Omental fat pad (tissue), 4 donors: ENCODE results near the gene RAC3. TPM values are rescaled to one million over a fixed set of nuclear protein-coding genes. Genes with fewer than 3 reads are reported as not detected.

Experiments used
- ATAC-seq: fragments of 150-250 bp; one replicate; pipeline ENCODE4 v1.9.1; 2016; ENCODE audit warnings: mild to moderate bottlenecking, moderate library complexity; ENCODE audit not compliant: low FRiP score
- DNase-seq: peaks from one replicate; pipeline ENCODE4 v3.0.0-alpha.2; 2019; ENCODE audit warnings: low spot score
- CTCF ChIP-seq, 3 donors: fragments of 450-650 bp; IDR thresholded peaks; one replicate each; pipeline ENCODE4 v1.5.1; 2016 to 2017; ENCODE audit warnings: antibody characterized with exemption in 3 of 3, mild to moderate bottlenecking in 3 of 3, moderate library complexity in 2 of 3
- total RNA-seq, 4 donors: library from RNA; depleted of rRNA; stranded (reverse); fragments of >200 nt; gene quantifications; one replicate each; pipeline ENCODE4 v1.1.0, GENCODE V29; 2016

RAC3 gene
- total RNA-seq, 4 donors from 2014 or later, result 7.9 to 25.1 (median 12.0) TPM

- no peak for ATAC-seq
- no peak for TF ChIP-seq CTCF (IDR thresholded peaks at IDR 0.05)
- DNase-seq, result no peak
These were observed 9.6 kb upstream of the RAC3 start for GRCh38 chr17:82021900-82022309.

GRCh38 chr17:82022310-82022980 lies 9.0 kb upstream of the RAC3 start, which contains the start of gene CENPX:
Gene CENPX (minus strand): TSS chr17:82022878. CDS start chr17:82022861, 17 bp downstream.
- peak; percentile 0 for ATAC-seq
- no peak for DNase-seq
- no peak for TF ChIP-seq CTCF (IDR thresholded peaks at IDR 0.05)

- peak; percentile 97 for ATAC-seq
- no peak for TF ChIP-seq CTCF (IDR thresholded peaks at IDR 0.05)
- DNase-seq, result peak; percentile 99
These were observed 8.5 kb upstream of the RAC3 start, which contains the start of gene LRRC45 for GRCh38 chr17:82022981-82023446. Gene LRRC45 (plus strand): TSS chr17:82023305. CDS start chr17:82023644, 339 bp downstream.

GRCh38 chr17:82023447-82024241 lies 7.8 kb upstream of the RAC3 start:
- DNase-seq (no peak), ATAC-seq (no peak)
- TF ChIP-seq CTCF (IDR thresholded peaks at IDR 0.05), result no peak

GRCh38 chr17:82024859-82025258 lies 6.6 kb upstream of the RAC3 start:
- TF ChIP-seq CTCF (IDR thresholded peaks at IDR 0.05), result no peak
- DNase-seq (no peak), ATAC-seq (no peak)

- no peak for ATAC-seq
- DNase-seq, result no peak
- no peak for TF ChIP-seq CTCF (IDR thresholded peaks at IDR 0.05)
These were observed 5.9 kb upstream of the RAC3 start for GRCh38 chr17:82025401-82026107.
